ENCODE data around the gene SLF2.
A peak's percentile ranks its signal among the peaks of the same experiment; 100 is the strongest.

The SLF2 gene

GRCh38 chr10:100968062-100968736 is 55.4 kb downstream of the SLF2 start:
- no peak for DNase-seq (ENCODE audit: low read depth)
- no peak overlapping the region for H3K4me3 ChIP-seq (ENCODE audit: low read depth, low read length)
- TF ChIP-seq CTCF (IDR thresholded peaks at IDR 0.05; ENCODE audit: insufficient read depth, low read depth, low read length, missing control alignments), result no peak

- no peak for TF ChIP-seq CTCF (IDR thresholded peaks at IDR 0.05; ENCODE audit: insufficient read depth, low read depth, low read length, missing control alignments)
- H3K4me3 ChIP-seq (ENCODE audit: low read depth, low read length), result peak overlapping the region; percentile 50
- DNase-seq (ENCODE audit: low read depth), result no peak
Measured at GRCh38 chr10:100968863-100969186, 56.1 kb downstream of the SLF2 start.

GRCh38 chr10:100969187-100970075 is 56.7 kb downstream of the SLF2 start, which contains the start of gene SEMA4G:
SEMA4G (plus strand) TSS chr10:100969504; CDS start chr10:100972913, 3,409 bp downstream.
- peak; percentile 45 for DNase-seq (ENCODE audit: low read depth)
- peak; percentile 79 for TF ChIP-seq CTCF (IDR thresholded peaks at IDR 0.05; ENCODE audit: insufficient read depth, low read depth, low read length, missing control alignments)
- peak within 1 kb of the TSS; percentile 50 for H3K4me3 ChIP-seq (ENCODE audit: low read depth, low read length)

GRCh38 chr10:100970076-100970913 is 57.5 kb downstream of the SLF2 start:
- DNase-seq (ENCODE audit: low read depth), result no peak
- no peak overlapping the region for H3K4me3 ChIP-seq (ENCODE audit: low read depth, low read length)
- TF ChIP-seq CTCF (IDR thresholded peaks at IDR 0.05; ENCODE audit: insufficient read depth, low read depth, low read length, missing control alignments), result no peak

- TF ChIP-seq CTCF (IDR thresholded peaks at IDR 0.05; ENCODE audit: insufficient read depth, low read depth, low read length, missing control alignments), result no peak
- no peak for DNase-seq (ENCODE audit: low read depth)
- no peak overlapping the region for H3K4me3 ChIP-seq (ENCODE audit: low read depth, low read length)
Measured at GRCh38 chr10:100970914-100971811, 58.4 kb downstream of the SLF2 start.

Data from GM12865 (cell line).